Endothelial cell of umbilical vein (primary cell): ENCODE measurements around the gene SUMF1. TPM values are rescaled to one million over a fixed set of nuclear protein-coding genes. Genes with fewer than 3 reads are reported as not detected.
A peak's percentile ranks its signal among the peaks of the same experiment; 100 is the strongest.

Experiments
- BruUV-seq: library from RNA; stranded (reverse); fragments of 400-500 nt; replicated peaks from 2 replicates; lab custom pipeline; 2021; lab: Mats Ljungman, UMichigan
- CTCF ChIA-PET: fragments of 300-600, 350-600 bp; sonication (Branson Sonifier 250); formaldehyde crosslinking; loops from one replicate; lab custom pipeline; 2021; ENCODE audit warnings: antibody characterized with exemption, inconsistent platforms; lab: Charles Lee
- POLR2A ChIA-PET: fragments of 300-600, 350-600 bp; sonication (Branson Sonifier 250); formaldehyde crosslinking; loops from one replicate; lab custom pipeline; 2021; ENCODE audit warnings: antibody characterized with exemption, inconsistent platforms; lab: Charles Lee
- DNase-seq: peaks from one replicate; pipeline ENCODE4 v3.0.0-alpha.2; 2011; ENCODE audit warnings: low read depth, low spot score
- FAIRE-seq: peaks from 2 replicates; lab custom pipeline; 2011; peaks lifted over from hg19 to GRCh38; lab: Jason Lieb, UNC
- H2AFZ ChIP-seq: 2 replicates; pipeline ENCODE4 v1.6.0; 2012; ENCODE audit warnings: low read depth, low read length, control low read depth, inconsistent platforms
- H3K27ac ChIP-seq: 2 replicates; pipeline ENCODE4 v1.5.1; 2011; ENCODE audit warnings: low read depth, mild to moderate bottlenecking, control low read depth, low read length, moderate library complexity; ENCODE audit not compliant: insufficient read depth
- H3K27me3 ChIP-seq, 2 experiments: 2 replicates each; pipeline versions ENCODE4 v1.6.0 to v1.6.1; 2011; ENCODE audit warnings: low read length in 2 of 2, mixed read lengths in 1 of 2; ENCODE audit not compliant: control insufficient read depth in 2 of 2, insufficient read depth in 2 of 2
- H3K36me3 ChIP-seq, 2 experiments: 2 replicates in 1 of 2; 3 replicates in 1 of 2; pipeline ENCODE4 v1.5.1; 2011; ENCODE audit warnings: low read length in 2 of 2, mild to moderate bottlenecking in 1 of 2, moderate library complexity in 1 of 2; ENCODE audit not compliant: control insufficient read depth in 2 of 2, insufficient read depth in 2 of 2; ENCODE audit errors: extremely low read depth in 1 of 2
- H3K4me1 ChIP-seq: 3 replicates; pipeline ENCODE4 v1.5.1; 2011; ENCODE audit warnings: mild to moderate bottlenecking, low read length; ENCODE audit not compliant: control insufficient read depth, insufficient read depth; ENCODE audit errors: extremely low read depth
- H3K4me2 ChIP-seq: 2 replicates; pipeline ENCODE4 v1.6.1; 2011; ENCODE audit warnings: low read length, control low read depth, mixed read lengths; ENCODE audit not compliant: insufficient read depth
- H3K4me3 ChIP-seq, 3 experiments: fragments of 200-600 bp in 1 of 3; sonication (generic), shearing (Covaris generic) in 1 of 3; replicated peaks in 1 of 3; 2 replicates each; pipeline ENCODE4 v1.5.1; 2011 to 2016; ENCODE audit warnings: control low read depth in 3 of 3, low read length in 3 of 3, mild to moderate bottlenecking in 2 of 3, inconsistent platforms in 1 of 3, low read depth in 1 of 3, moderate library complexity in 1 of 3; ENCODE audit not compliant: insufficient read depth in 1 of 3
- H3K79me2 ChIP-seq: 2 replicates; pipeline ENCODE4 v1.6.0; 2012; ENCODE audit warnings: low read length, inconsistent platforms; ENCODE audit not compliant: control insufficient read depth, insufficient read depth
- H3K9ac ChIP-seq: replicated peaks from 2 replicates; pipeline ENCODE3; 2011; ENCODE audit warnings: low read length, control low read depth; ENCODE audit not compliant: insufficient read depth; ENCODE audit errors: extremely low read depth
- H3K9me1 ChIP-seq: replicated peaks from 3 replicates; pipeline ENCODE4 v1.6.0; 2011; ENCODE audit warnings: mild to moderate bottlenecking, low read length; ENCODE audit not compliant: control insufficient read depth, insufficient read depth; ENCODE audit errors: extremely low read depth
- H3K9me3 ChIP-seq: replicated peaks from 2 replicates; pipeline ENCODE4 v1.5.1; 2012; ENCODE audit warnings: low read length, inconsistent platforms; ENCODE audit not compliant: control insufficient read depth, insufficient read depth
- H4K20me1 ChIP-seq: replicated peaks from 2 replicates; pipeline ENCODE3; 2011; ENCODE audit warnings: mild to moderate bottlenecking, low read length; ENCODE audit not compliant: control insufficient read depth, insufficient read depth; ENCODE audit errors: extremely low read depth
- EZH2 ChIP-seq: IDR thresholded peaks from 2 replicates; pipeline ENCODE4 v1.6.1; 2012; ENCODE audit warnings: borderline replicate concordance, low read depth, mild to moderate bottlenecking, moderate library complexity, low read length, inconsistent platforms; ENCODE audit not compliant: severe bottlenecking
- FOS ChIP-seq: IDR thresholded peaks from 2 replicates; pipeline ENCODE4 v1.6.1; 2011; ENCODE audit warnings: mild to moderate bottlenecking, low read length, moderate library complexity, borderline replicate concordance; ENCODE audit not compliant: insufficient read depth
- GATA2 ChIP-seq: IDR thresholded peaks from 2 replicates; pipeline ENCODE4 v1.7.0; 2011; ENCODE audit warnings: low read depth, mild to moderate bottlenecking, moderate library complexity, mixed read lengths, low read length; ENCODE audit not compliant: insufficient read length, insufficient read depth
- JUN ChIP-seq: IDR thresholded peaks from 2 replicates; pipeline ENCODE4 v1.6.1; 2011; ENCODE audit warnings: borderline replicate concordance, low read depth; ENCODE audit not compliant: insufficient read length, insufficient read depth
- MYC ChIP-seq: IDR thresholded peaks from one replicate; pipeline ENCODE4 v1.6.1; 2011; ENCODE audit warnings: mild to moderate bottlenecking, low read depth, low read length
- POLR2A ChIP-seq: IDR thresholded peaks from 2 replicates; pipeline ENCODE4 v1.6.1; 2012; ENCODE audit warnings: low read depth, mild to moderate bottlenecking, control low read depth, low read length
- dilution Hi-C: fragments of 300-500 bp; cut with MboI; formaldehyde crosslinking; loops from one replicate; pipeline ENCODE4 v1.15.0; 2019; ENCODE audit warnings: low sequenced_read_pairs; ENCODE audit not compliant: extremely low pct_ligation_motif_present
- intact Hi-C: fragments of 100-400 bp; cut with micrococcal nuclease; formaldehyde crosslinking; loops from one replicate; pipeline ENCODE4 v1.10.0; 2022
- polyA plus RNA-seq, 4 experiments: library from polyadenylated mRNA; depleted of rRNA in 3 of 4; stranded (reverse) in 3 of 4; unstranded in 1 of 4; fragments of >200 nt; gene quantifications; 2 replicates each; pipeline versions ENCODE4 v1.2.1 to v1.2.3, GENCODE V29; 2011 to 2012; ENCODE audit warnings: missing spikeins in 1 of 4
- total RNA-seq: library from RNA; stranded (reverse); gene quantifications from 2 replicates; pipeline ENCODE4 v1.2.3, GENCODE V29; 2021
- TF ChIP-seq, protein P1 (sequence below): IDR thresholded peaks from 2 replicates; pipeline ENCODE4 v1.6.1; 2011; ENCODE audit not compliant: insufficient read depth, insufficient read length
- TF ChIP-seq, protein P2 (sequence below), 2 donors: IDR thresholded peaks; 1 replicate in 1 of 2; 2 replicates in 1 of 2; pipeline ENCODE4 v1.5.1; 2011; ENCODE audit warnings: low read length in 2 of 2, mild to moderate bottlenecking in 2 of 2, moderate library complexity in 2 of 2, control low read depth in 1 of 2, inconsistent platforms in 1 of 2, low read depth in 1 of 2; ENCODE audit not compliant: insufficient read depth in 1 of 2; ENCODE audit errors: extremely low read depth in 1 of 2

SUMF1 gene
- total and polyA plus RNA-seq, 2 donors (not counting 3 experiments of a cell fraction or from before 2014, with no cell fraction given) = 31.5 to 46.8 TPM

DNA sequence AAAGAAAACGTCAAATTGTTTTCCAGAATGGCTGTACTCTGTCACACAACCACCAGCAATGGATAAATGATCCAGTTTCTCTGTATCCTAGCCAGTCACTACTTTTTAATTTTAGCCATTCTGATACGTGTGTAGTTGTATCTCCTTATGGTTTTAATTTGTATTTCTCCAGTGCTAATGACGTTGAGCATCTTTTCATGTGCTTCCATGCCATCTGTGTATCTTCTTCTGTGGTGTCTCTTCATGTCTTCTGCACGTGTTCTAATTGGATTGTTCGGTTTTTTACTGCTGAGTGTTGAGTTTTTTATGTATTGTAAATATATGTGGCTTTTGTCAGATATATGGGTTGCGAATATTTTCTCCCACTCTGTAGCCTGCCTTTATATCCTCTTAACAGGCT is 81.9 kb downstream of the SUMF1 start:
- no peaks in the 10 kb centered on the region for H3K9me3 ChIP-seq
- H3K27ac ChIP-seq = no peak overlapping the region
- H3K36me3 ChIP-seq = no peaks in the 10 kb centered on the region
- no TSS peak for BruUV-seq
- dilution Hi-C loops (no loop called here), intact Hi-C loops (no loop called here)
- no peaks in the 10 kb centered on the region for H3K4me1 ChIP-seq
- DNase-seq (no peak), FAIRE-seq (peak; percentile 8)
- H2AFZ ChIP-seq = no peak overlapping the region
- TF ChIP-seq FOS (no peak), MYC (no peak), EZH2 (no peak), GATA2 (no peak), POLR2A (no peak), JUN (no peak)
- TF ChIP-seq, protein P1, sequence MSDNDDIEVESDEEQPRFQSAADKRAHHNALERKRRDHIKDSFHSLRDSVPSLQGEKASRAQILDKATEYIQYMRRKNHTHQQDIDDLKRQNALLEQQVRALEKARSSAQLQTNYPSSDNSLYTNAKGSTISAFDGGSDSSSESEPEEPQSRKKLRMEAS = no peak
- TF ChIP-seq, protein P2, sequence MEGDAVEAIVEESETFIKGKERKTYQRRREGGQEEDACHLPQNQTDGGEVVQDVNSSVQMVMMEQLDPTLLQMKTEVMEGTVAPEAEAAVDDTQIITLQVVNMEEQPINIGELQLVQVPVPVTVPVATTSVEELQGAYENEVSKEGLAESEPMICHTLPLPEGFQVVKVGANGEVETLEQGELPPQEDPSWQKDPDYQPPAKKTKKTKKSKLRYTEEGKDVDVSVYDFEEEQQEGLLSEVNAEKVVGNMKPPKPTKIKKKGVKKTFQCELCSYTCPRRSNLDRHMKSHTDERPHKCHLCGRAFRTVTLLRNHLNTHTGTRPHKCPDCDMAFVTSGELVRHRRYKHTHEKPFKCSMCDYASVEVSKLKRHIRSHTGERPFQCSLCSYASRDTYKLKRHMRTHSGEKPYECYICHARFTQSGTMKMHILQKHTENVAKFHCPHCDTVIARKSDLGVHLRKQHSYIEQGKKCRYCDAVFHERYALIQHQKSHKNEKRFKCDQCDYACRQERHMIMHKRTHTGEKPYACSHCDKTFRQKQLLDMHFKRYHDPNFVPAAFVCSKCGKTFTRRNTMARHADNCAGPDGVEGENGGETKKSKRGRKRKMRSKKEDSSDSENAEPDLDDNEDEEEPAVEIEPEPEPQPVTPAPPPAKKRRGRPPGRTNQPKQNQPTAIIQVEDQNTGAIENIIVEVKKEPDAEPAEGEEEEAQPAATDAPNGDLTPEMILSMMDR (IDR thresholded peaks at IDR 0.05; ENCODE audit: extremely low read depth in 1 of 2, insufficient read depth in 1 of 2, low read depth in 1 of 2, low read length in 2 of 2) = no peak
- H3K9me1 ChIP-seq = no peaks in the 10 kb centered on the region
- no peak overlapping the region for H3K4me2 ChIP-seq
- H3K27me3 ChIP-seq = no peaks in the 10 kb centered on the region
- no peaks in the 10 kb centered on the region for H4K20me1 ChIP-seq
- ChIA-PET POLR2A (no interaction called here), CTCF (interaction anchor here (0.8 kb wide), 1 partner anchor 34 kb away, joined by 3 read pairs; no protein-coding TSS in a partner anchor)
- no peak overlapping the region for H3K4me3 ChIP-seq
- no peak overlapping the region for H3K9ac ChIP-seq
- no peaks in the 10 kb centered on the region for H3K79me2 ChIP-seq
